Measurements from ENCODE around the gene LRP1B. TPM values are rescaled to one million over a fixed set of nuclear protein-coding genes. Genes with fewer than 3 reads are reported as not detected.

The LRP1B gene
- total RNA-seq, 1 donor from 2014 or later = 0.25 TPM

- no peak overlapping the region for H3K4me3 Mint-ChIP-seq (ENCODE audit: unreplicated experiment)
- no peak for DNase-seq (ENCODE audit: low spot score)
- H3K27me3 Mint-ChIP-seq (ENCODE audit: low read depth) = no peaks in the 10 kb centered on the region
- no peaks in the 10 kb centered on the region for H3K4me1 Mint-ChIP-seq (ENCODE audit: low read depth)
- no peaks in the 10 kb centered on the region for H3K9me3 Mint-ChIP-seq (ENCODE audit: low read depth)
- H3K36me3 Mint-ChIP-seq (ENCODE audit: low read depth) = no peaks in the 10 kb centered on the region
- H3K27ac Mint-ChIP-seq (ENCODE audit: unreplicated experiment) = no peak overlapping the region
- TF ChIP-seq, protein P1, sequence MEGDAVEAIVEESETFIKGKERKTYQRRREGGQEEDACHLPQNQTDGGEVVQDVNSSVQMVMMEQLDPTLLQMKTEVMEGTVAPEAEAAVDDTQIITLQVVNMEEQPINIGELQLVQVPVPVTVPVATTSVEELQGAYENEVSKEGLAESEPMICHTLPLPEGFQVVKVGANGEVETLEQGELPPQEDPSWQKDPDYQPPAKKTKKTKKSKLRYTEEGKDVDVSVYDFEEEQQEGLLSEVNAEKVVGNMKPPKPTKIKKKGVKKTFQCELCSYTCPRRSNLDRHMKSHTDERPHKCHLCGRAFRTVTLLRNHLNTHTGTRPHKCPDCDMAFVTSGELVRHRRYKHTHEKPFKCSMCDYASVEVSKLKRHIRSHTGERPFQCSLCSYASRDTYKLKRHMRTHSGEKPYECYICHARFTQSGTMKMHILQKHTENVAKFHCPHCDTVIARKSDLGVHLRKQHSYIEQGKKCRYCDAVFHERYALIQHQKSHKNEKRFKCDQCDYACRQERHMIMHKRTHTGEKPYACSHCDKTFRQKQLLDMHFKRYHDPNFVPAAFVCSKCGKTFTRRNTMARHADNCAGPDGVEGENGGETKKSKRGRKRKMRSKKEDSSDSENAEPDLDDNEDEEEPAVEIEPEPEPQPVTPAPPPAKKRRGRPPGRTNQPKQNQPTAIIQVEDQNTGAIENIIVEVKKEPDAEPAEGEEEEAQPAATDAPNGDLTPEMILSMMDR (IDR thresholded peaks at IDR 0.05) = no peak
These were observed 1322.6 kb downstream of the LRP1B start for GRCh38 chr2:140808211-140808610.

DNA sequence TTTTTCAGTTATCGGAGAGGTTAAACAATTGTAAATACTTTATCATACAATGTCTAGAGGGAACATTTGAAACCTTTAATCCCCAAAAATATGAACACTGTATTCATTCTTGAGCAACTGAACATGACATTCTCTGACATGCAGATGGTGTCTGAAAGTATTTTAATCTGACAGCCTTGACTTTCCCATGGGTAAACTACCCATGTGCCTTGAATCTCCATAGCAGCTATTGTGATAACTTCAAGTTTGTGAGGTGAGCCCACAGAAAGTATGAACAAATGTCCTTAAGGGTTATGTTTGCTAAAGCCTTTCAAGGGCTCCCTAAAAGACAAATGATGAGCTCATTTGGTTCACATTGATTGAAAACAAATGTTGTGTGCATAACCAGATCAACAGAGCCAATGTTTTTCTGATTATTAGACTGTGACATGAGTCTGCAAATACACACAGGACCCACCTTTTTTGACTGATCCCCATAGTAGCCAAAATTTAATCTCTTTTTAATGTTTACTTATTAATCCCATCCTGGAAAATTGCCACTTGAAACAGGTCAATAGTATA lies 1326.0 kb downstream of the LRP1B start:
- no peak overlapping the region for H3K27ac Mint-ChIP-seq (ENCODE audit: unreplicated experiment)
- H3K4me1 Mint-ChIP-seq (ENCODE audit: low read depth) = no peaks in the 10 kb centered on the region
- no peak for DNase-seq (ENCODE audit: low spot score)
- TF ChIP-seq, protein P1 (IDR thresholded peaks at IDR 0.05) = no peak
- H3K27me3 Mint-ChIP-seq (ENCODE audit: low read depth) = no peaks in the 10 kb centered on the region
- H3K36me3 Mint-ChIP-seq (ENCODE audit: low read depth) = no peaks in the 10 kb centered on the region
- H3K9me3 Mint-ChIP-seq (ENCODE audit: low read depth) = no peaks in the 10 kb centered on the region
- H3K4me3 Mint-ChIP-seq (ENCODE audit: unreplicated experiment) = no peak overlapping the region

- Mint-ChIP-seq H3K4me3 (ENCODE audit: unreplicated experiment) (no peak overlapping the region), H3K27ac (ENCODE audit: unreplicated experiment) (no peak overlapping the region), H3K27me3 (ENCODE audit: low read depth) (no peaks in the 10 kb centered on the region), H3K9me3 (ENCODE audit: low read depth) (no peaks in the 10 kb centered on the region), H3K4me1 (ENCODE audit: low read depth) (no peaks in the 10 kb centered on the region), H3K36me3 (ENCODE audit: low read depth) (no peaks in the 10 kb centered on the region)
- TF ChIP-seq, protein P1 (IDR thresholded peaks at IDR 0.05) = no peak
- no peak for DNase-seq (ENCODE audit: low spot score)
These were observed 1329.5 kb downstream of the LRP1B start for GRCh38 chr2:140801311-140801710.

GRCh38 chr2:140797718-140798117 lies 1333.1 kb downstream of the LRP1B start:
- H3K4me3 Mint-ChIP-seq (ENCODE audit: unreplicated experiment) = no peak overlapping the region
- no peaks in the 10 kb centered on the region for H3K27me3 Mint-ChIP-seq (ENCODE audit: low read depth)
- TF ChIP-seq, protein P1 (IDR thresholded peaks at IDR 0.05) = no peak
- no peaks in the 10 kb centered on the region for H3K9me3 Mint-ChIP-seq (ENCODE audit: low read depth)
- DNase-seq (ENCODE audit: low spot score) = no peak
- no peaks in the 10 kb centered on the region for H3K36me3 Mint-ChIP-seq (ENCODE audit: low read depth)
- H3K4me1 Mint-ChIP-seq (ENCODE audit: low read depth) = no peaks in the 10 kb centered on the region
- no peak overlapping the region for H3K27ac Mint-ChIP-seq (ENCODE audit: unreplicated experiment)

GRCh38 chr2:140791802-140792201 lies 1339.0 kb downstream of the LRP1B start:
- no peaks in the 10 kb centered on the region for H3K9me3 Mint-ChIP-seq (ENCODE audit: low read depth)
- H3K4me1 Mint-ChIP-seq (ENCODE audit: low read depth) = no peaks in the 10 kb centered on the region
- no peak overlapping the region for H3K27ac Mint-ChIP-seq (ENCODE audit: unreplicated experiment)
- no peaks in the 10 kb centered on the region for H3K36me3 Mint-ChIP-seq (ENCODE audit: low read depth)
- no peak overlapping the region for H3K4me3 Mint-ChIP-seq (ENCODE audit: unreplicated experiment)
- peaks cover 2% of the 10 kb centered on the region for H3K27me3 Mint-ChIP-seq (ENCODE audit: low read depth)
- no peak for DNase-seq (ENCODE audit: low spot score)
- TF ChIP-seq, protein P1 (IDR thresholded peaks at IDR 0.05) = no peak
